HG02623 (cell line): ENCODE measurements around the gene ZNF655.
"Not testable (repeated sequence)": the region's sequence is repeated elsewhere in the genome, so short reads cannot be mapped to it uniquely, and the experiment has no call there.

Experiments
- ATAC-seq: cut with Tn5 transposase; IDR thresholded peaks from one replicate; pipeline ENCODE4 v1.9.1; 2021; ENCODE audit warnings: moderate library complexity; ENCODE audit not compliant: unreplicated experiment

The ZNF655 gene

GRCh38 chr7:99558306-99559174, at the start of gene ZNF655:
ZNF655 (plus strand) TSS chr7:99558642; CDS start chr7:99560560, 1,918 bp downstream.
- ATAC-seq: peak; percentile 74

DNA sequence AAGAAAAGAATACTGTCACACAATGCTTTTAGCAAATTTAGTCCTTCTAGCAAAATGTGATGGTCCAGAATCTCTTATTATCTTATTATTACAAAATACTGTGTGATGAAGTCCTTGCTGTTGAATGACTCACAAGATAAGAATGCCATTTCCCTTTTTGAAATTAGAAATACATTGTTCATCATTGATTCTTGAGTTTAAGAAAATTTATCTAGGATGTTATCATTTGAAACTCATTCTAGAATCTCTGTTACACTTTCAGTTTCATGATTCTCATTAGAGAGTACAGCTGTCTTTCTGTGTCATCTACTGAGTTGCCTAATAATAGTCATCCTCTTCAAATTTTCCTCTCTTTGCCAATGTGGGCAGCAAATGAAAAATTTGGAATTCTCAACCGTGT, 44.4 kb upstream of the ZNF655 start:
- no peak for ATAC-seq

DNA sequence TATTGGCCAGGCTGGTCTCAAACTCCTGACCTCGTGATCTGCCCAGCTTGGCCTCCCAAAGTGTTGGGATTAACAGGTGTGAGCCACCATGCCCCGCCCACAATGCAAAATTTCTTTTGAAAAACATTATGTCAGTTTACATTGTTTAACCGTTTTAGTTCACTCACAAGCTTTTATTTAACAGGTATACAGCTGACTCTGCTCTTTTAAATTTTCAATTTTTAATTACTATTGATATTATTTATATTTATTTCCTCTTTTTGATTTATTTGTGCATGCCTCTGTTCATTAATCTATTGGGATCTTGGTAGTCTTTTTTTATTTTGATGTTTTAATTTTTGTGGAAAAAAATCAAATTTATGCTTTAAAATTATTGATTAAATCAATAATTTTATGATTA, 37.0 kb upstream of the ZNF655 start:
- ATAC-seq: no peak

- ATAC-seq: no peak
Measured at GRCh38 chr7:99525713-99526440, 32.6 kb upstream of the ZNF655 start.

DNA sequence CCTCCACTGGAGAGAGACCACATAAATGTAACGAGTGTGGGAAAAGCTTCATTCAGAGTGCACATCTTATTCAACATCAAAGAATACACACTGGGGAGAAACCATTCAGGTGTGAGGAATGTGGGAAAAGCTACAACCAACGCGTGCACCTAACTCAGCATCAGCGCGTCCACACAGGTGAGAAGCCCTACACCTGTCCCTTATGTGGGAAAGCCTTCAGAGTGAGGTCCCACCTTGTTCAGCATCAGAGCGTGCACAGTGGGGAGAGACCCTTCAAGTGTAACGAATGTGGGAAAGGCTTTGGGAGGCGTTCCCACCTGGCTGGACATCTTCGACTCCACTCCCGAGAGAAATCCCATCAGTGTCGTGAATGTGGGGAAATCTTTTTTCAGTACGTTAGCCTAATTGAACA, 27.1 kb upstream of the ZNF655 start:
- ATAC-seq: no peak

DNA sequence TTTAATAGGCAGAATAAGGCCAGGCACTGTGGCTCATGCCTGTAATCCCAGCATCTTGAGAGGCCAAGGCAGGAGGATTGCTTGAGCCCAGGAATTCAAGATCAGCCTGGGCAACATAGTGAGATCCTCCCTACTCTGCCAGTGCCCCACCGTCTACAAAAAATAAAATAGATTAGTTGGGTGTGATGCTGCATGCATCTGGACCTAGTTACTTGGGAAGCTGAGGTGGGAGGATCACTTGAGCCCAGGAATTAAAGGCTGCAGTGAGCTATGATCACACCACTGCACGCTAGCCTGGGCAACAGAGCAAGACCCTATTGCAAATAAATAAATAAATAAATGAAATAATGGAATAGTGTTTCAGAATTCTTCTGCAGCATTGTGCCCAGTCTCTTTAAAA, 22.8 kb upstream of the ZNF655 start:
- no peak for ATAC-seq

DNA sequence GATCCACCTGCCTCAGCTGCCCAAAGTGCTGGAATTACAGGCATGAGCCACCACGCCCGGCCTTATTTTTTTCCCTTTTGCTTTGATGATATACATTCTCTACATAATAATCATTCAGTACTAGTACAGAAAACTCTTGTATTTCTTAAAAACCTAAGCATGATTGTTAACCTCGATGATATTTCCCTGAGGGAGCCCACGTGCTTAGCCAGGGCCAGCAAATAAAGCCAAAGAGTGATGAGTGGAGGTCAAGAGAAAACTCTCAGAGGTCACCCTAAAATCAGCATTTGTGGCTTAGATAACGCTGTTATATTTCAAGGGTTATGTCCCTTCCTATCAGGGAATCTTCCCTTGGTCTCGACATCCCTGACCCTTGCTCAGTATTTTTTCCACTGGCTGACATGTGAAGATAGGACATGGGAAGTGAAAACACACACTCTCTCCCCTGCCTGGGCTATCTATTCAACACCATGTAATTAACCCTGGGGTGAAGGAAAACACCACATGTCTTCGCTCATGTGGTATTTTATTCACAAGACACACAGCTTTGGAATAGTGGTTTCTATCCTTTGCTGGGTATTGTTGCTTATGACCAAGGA, 19.1 kb upstream of the ZNF655 start:
- ATAC-seq: no peak

DNA sequence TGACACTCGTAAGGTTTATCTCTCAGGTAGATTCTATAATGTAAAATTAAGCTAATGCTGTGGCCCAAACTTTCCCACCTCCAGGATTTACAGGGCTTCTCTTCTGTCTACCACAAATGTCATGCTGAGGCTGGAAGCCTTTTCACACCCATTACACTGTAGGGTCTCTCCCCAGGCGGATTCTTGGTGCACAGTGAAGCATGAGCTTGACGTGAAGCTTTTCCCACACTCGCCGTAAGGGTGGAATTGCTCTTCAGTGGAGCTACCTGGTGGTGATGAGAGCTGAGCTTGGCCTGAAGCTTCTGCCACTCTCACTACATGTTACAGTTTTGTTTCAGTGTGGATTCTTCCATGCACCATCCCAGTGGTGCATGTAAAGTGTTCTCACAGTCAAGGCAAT, 17.9 kb upstream of the ZNF655 start:
- ATAC-seq: no peak

DNA sequence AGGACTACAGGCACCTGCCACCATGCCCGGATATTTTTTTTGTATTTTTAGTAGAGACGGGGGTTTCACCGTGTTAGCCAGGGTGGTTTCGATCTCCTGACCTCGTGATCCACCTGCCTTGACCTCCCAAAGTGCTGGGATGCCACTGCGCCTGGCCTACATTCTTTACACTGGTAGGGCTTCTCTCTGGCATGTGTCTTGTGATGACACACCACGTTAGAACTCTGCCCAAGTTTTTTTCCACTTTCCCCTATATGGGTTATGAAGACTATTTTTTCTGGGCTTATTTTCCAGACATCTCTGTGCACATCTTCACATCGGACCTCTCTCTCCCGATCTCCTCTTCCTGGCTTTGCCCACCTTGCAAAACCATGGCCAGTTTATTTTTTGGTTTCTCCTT, 17.2 kb upstream of the ZNF655 start:
- no peak for ATAC-seq

GRCh38 chr7:99543081-99543671, 15.3 kb upstream of the ZNF655 start:
- ATAC-seq: no peak

- no peak for ATAC-seq
Measured at GRCh38 chr7:99543916-99544315, 14.5 kb upstream of the ZNF655 start.

DNA sequence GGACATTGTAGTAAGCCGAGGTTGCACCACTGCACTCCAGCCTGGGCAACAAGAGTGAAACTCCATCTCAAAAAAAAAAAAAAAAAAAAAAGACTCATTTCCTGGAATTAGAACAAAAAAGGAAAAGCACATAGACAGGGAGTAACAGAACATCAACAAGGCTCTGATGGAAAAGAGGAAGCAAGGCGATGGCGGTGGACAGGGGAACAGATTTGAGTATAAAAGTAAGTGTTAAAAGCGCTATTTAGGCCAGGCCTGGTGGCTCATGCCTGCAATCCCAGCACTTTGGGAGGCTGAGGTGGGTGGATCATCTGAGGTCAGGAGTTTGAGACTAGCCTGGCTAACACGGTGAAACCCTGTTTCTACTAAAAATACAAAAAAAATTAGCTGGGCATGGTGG, 13.1 kb upstream of the ZNF655 start:
- not testable (repeated sequence) for ATAC-seq

DNA sequence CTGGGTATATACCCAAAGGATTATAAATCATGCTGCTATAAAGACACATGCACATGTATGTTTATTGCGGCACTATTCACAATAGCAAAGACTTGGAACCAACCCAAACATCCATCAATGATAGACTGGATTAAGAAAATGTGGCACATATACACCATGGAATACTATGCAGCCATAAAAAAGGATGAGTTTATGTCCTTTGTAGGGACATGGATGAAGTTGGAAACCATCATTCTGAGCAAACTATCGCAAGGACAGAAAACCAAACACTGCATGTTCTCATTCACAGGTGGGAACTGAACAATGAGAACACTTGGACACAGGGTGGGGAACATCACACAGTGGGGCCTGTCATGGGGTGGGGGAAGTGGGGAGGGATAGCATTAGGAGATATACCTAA, 8.9 kb upstream of the ZNF655 start:
- not testable (repeated sequence) for ATAC-seq

DNA sequence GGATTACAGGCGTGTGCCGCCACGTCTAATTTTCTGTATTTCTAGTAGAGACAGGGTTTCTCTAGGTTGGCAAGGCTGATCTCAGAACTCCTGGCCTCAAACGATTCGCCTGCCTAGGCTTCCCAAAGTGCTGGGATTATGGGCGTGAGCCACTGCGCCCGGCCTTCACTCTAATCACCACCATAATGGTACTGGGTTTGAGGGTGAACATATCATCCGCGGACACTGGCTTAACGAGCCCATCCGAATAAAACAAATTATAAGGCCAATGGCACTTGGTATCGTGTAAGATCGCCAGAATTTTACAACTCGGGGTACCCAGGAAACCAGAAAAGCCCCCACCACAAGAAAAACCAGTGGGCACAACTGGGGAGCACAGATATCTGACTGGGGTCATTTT, 7.1 kb upstream of the ZNF655 start:
- no peak for ATAC-seq

GRCh38 chr7:99551767-99552463, 6.5 kb upstream of the ZNF655 start, which contains the start of gene FAM200A:
FAM200A (minus strand) TSS chr7:99552114; CDS start chr7:99548407, 3,707 bp downstream.
- ATAC-seq: peak; percentile 97

- no peak for ATAC-seq
Measured at GRCh38 chr7:99553039-99553438, 5.4 kb upstream of the ZNF655 start.

- ATAC-seq: no peak
Measured at GRCh38 chr7:99554939-99555338, 3.5 kb upstream of the ZNF655 start.

DNA sequence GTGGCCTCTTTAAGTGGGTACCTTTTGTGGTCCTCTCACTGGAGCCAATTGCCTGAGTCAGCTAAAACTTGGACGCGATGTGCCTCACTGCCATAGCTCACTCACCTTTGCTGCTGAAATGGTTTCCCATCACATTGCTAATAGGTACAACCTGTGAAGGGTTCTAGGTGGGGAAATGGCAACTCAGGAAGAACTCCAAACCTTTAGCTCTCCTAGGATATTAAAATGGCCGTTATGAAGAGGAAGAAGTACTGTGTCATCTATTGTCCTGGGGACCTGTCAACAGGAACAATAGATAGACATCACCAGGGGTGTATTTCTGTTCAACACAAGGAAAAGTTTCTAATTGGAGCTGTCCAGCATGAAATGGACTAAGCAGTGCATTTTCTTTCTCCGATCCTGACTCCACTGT, 1.2 kb upstream of the ZNF655 start:
- no peak for ATAC-seq

- ATAC-seq: peak; percentile 38
Measured at GRCh38 chr7:99557940-99558305, 519 bp upstream of the ZNF655 start.

- no peak for ATAC-seq
Measured at GRCh38 chr7:99559175-99559915, 903 bp downstream of the ZNF655 start.
